Kidney tubule cell (primary cell): ENCODE results near the gene DENND1C.
"Not testable (repeated sequence)": the region's sequence is repeated elsewhere in the genome, so short reads cannot be mapped to it uniquely, and the experiment has no call there.

Experiments used
- DNase-seq: peaks from one replicate; pipeline ENCODE4 v3.0.0-alpha.2; 2018; ENCODE audit warnings: low spot score

The DENND1C gene

DNA sequence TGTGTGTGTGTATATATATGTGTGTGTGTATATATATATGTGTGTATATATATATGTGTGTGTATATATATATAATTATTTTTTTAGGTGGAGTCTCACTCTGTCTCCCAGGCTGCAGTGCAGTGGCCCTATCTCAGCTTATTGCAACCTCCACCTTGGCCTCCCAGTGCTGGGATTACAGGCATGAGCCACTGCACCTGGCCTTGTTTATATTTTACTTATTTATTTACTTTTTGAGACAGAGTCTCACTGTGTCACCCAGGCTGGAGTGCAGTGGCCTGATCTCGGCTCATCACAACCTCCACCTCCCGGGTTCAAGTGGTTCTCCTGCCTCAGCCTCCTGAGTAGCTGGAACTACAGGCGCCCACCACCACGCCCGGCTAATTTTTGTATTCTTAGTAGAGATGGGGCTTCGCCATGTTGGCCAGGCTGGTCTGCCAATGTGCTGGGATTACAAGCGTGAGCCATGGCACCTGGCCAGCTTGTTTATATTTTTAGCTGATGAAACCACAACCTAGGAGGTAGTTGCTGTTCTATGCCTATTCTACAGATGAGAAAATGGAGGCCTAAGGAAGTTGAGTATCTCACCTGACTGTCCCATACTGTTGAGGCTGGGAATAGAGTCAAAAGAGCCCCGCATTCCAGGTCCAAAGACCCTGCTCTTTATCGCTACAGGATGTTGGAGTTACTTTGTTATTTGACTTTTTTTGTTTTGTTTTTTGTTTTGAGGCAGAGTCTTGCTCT lies 26.6 kb upstream of the DENND1C start:
- DNase-seq: not testable (repeated sequence)

DNA sequence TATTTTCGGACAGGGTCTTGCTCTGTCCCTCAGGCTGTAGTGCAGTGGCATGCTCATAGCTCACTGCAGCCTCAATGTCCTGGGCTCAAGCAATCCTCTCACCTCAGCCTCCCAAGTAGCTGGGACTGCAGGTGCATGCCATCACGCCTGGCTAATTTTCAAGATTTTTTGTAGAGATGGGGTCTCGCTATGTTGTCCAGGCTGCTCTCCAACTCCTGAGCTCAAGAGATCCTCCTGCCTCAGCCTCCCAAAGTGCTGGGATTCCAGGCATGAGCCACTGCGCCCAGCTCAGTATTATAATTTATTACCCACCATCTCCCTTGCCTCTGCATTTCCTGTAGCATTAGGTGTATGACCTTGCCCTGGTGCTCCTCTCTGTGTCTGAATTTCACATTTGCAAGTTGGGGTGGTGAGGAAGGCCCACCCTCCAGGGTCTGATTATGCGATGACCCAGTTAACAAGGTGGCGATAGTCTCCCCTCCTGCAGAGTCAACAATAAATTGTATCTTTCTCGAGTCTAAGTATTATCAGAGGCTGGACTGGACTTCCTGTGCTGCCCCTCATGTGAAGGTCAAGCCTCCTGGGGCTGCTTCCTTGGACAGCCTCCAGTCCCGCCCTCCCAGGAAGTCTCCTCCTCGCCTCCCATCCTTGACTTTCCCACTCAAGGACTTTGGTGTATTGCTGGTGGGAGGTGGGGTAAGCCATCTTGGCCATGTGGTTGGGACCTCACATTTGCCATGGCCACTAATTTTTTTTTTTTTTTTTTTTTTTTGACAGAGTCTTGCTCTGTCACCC lies 22.0 kb upstream of the DENND1C start:
- DNase-seq: no peak

DNA sequence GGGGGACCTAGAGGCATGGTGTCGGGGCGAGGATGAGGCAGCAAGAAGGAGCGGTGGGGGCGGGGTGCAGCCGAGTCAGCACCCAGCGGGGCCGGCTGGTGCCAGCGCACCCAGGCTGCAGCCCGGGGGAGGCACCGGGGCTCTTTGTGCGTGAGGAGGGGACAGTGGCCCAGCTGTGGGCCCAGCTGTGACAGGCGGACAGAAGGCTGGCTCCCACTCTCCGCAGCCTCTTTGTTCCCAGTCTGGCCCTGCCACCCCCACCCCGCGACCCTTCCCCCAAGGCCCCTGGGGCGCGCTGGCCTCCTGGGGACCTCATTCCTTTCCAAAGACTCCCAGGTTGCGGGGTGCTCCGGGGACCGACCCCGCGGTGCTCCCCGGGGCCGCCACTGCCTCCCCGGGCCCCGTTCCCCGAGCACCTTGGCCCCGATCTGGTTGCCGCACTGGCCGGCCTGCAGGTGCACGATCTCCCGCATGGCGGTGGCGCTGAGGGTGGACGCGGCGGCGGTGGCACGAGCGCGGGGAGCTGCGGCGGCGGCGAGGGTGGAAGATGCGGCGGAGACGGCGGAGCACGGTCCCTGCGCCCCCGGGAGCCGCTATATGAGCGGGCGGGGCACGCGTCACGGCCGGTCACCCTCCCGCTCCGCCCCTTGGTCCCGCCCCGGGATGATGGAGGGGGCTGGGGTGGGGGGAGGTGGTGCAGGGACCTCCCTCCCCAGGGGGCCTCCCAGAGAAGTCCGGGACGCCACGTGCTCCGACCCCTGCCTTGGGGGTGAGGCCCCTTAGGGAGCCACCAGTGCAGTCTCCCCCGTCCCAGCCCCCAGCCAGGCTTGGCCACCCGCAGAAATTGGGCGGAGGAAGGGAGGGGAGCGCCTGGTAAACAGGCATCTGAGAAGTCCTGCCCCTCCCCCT lies 20.4 kb upstream of the DENND1C start, which contains the start of gene TUBB4A:
Gene TUBB4A (minus strand): TSS at position 570 of the 909 bp plus-strand sequence. CDS start 97 bp downstream, at position 473.
- no peak for DNase-seq

DNA sequence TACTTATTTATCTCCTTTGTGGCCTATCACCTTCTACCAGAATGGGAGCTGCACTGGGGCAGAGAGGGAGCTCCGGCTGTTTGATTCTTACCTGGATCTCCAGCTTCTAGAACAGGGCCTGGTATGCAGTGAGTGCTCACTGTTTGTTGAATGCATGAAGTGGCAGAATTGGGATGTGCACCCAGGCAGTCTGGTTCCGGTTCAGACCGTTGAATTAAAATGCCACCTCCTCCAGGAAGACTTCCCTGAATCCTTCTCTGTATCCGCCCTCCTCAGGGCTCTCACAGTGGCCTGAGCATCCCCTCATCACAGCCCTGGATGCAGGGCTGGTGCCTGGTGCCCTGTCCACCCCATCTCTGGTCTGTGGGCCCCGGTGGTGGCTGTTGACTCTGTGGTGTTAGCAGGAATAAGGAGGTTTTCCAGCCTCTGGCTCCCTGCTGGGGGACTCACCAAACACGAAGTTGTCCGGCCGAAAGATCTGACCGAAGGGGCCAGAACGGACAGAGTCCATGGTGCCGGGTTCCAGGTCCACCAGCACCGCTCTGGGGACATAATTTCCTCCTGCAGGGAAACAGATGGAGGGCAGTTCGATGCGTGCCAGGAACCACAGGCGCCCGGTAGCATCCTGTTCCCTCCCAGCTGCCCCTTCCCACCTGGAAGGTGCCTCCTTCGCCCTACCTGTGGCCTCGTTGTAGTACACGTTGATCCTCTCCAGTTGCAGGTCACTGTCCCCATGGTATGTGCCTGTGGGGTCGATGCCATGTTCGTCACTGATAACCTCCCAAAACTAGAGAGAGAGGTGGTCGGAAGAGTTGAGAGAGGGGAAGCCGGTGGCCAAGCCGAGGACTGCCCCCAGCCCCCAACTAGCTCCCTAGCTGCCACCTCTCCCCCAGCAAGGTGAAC lies 19.5 kb upstream of the DENND1C start:
- no peak for DNase-seq

DNA sequence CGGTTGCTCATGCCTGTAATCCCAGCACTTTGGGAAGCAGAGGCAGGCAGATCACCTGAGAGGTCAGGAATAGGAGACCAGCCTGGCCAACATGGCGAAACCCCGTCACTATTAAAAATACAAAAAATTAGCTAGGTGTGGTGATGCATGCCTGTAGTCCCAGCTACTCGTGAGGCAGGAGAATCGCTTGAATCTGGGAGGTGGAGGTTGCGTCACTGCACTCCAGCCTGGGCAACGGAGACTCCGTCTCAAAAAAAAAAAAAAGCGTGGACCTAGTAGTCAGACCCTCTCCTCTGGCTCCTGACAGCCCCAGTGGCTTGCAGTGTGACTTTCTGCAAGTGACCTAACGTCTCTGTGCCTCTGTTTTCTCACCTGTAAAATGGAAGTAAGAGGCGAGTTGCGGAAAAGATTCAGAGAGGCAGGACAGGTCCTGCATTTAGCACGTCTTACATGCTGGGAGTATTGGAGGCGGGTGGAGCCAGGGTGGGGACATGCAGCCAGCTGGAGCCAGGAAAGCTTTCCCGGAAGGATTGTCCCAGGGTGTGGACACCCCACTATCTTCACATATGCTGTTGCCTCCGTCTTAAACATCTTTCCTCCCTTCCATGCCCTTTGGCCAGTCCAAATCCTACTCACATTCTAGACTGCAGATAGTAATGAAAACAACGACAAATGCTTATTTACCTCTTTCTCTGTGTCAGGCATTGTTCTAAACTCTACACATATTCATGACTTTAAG lies 17.6 kb upstream of the DENND1C start:
- DNase-seq: no peak

DNA sequence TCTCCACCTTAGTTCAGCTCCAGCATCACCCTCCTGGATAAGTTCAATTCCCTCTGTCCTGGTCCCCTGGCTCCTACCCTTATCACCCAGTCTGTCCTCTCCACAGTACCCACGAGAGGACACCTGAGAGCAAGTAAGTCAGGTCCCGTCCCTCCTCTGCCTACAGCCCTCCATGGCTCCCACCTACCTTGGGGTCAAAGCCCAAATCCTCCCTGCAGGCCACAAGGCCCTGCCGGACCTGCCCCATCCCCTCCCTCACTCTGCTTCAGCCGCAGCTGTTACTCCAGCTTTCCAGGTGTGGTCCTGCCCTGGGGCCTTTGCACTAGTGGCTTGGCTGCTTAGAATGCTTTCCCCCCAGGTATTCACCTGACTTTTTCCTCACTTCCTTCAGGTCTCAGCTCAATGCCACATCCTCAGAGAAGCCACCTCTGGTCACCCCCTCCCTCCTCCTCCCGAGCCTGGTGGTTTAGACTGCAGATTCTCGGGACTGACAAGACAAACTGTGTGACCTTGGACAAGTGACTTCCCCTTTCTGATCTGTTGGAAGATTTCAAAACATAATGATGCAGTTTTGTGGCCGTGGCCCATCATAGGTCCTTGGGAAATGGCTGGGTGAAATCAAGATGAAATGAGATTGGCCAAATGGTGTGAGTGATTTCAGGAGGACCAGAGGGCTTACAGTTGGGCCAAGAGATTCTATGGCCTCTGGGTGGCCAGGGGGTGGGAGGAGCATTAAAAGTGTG lies 16.9 kb upstream of the DENND1C start:
- DNase-seq: no peak

DNA sequence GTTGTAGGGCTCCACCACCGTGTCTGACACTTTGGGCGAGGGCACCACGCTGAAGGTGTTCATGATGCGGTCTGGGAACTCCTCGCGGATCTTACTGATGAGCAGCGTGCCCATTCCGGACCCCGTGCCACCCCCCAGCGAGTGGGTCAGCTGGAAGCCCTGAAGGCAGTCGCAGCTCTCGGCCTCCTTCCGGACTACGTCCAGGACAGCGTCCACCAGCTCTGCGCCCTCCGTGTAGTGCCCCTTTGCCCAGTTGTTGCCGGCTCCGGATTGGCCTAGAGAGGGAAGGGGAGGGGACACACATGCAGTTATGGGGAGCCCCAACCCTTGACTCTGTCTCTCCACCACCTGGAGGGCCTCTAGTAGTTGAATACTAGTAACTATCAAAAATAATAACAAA lies 14.4 kb upstream of the DENND1C start:
- no peak for DNase-seq

DNA sequence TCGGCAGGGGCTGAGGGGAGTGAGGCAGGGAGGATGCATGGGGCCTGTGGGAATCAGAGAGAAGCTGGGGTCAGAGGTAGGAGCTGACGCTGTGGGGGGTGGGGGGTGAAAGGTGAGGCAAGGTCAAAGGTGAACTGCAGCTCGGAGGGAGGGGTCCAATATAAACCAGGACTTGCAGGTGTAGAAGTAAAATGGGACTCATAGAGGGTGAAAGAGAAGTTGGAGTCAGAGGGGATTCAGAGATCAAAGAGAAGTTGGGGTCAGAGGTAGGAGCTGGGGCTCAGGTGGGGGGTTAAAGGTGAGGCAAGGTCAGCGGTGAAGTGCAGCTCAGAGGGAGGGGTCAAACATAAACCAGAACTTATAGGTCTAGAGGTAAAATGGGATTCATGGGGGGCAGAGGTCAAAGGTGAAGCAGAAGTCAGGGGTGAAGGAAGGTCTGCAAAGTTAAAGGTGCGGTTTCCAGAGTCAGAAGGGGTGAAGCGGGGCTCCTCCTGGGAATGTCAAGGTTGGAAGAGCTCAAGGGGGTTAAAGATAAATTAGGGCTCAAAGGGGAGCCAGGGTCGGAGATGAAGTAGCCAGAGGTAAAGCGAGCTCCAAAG lies 12.9 kb upstream of the DENND1C start:
- DNase-seq: no peak

DNA sequence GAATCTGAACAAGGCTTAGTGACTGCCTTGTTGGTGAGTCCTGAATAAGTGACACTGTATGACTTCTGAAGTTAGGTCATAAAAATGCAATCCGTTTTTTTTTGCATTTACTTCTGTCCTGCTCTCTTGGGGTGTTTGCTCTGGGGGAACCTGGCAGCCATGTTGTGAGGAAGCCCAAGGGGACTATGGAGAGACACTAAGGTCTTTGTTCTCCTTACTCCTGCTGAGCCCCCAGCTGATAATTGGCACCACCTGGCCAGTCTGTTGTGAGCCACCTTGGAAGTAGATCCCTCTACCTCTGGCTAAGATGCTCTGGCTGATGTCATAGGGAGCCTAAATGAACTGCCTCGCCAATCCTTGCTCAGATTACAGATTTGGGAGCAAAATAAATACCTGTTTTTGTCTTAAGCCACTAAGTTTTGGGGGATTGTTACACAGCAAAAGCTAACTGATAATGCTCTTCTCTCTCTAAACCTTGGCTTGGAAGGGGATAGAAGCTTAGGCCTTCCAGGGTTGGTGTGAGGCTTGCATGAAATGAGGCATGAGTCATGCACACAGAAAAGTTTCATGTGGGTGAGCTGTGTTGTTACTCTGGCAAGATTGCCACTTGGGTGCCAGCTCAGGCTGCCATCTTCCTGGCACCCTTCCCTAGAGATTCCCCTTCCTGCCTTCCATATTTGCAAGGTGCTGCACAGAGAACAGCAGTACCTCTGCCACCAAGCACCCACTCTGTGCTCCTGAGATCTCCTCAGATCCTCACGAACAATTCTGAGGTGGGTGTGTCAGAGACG lies 10.4 kb upstream of the DENND1C start:
- no peak for DNase-seq

DNA sequence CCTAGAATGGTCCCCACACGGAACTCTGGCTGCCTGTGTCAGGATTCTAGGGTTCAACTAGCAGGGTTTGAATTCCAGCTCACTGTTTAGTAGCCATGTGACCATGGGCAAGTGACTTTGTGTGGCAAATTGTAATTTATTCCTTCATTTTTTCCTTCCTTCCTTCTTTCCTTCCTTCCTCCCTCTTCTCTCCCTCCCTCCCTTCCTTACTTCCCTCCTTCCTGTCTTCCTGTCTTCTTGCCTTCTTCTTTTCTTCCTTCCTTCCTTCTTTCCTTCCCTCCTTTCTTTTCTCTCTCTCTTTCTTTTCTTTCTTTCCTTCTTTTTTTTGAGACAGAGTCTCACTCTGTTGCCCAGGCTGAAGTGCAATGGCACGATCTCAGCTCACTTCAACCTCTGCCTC lies 8.5 kb upstream of the DENND1C start:
- no peak for DNase-seq

DNA sequence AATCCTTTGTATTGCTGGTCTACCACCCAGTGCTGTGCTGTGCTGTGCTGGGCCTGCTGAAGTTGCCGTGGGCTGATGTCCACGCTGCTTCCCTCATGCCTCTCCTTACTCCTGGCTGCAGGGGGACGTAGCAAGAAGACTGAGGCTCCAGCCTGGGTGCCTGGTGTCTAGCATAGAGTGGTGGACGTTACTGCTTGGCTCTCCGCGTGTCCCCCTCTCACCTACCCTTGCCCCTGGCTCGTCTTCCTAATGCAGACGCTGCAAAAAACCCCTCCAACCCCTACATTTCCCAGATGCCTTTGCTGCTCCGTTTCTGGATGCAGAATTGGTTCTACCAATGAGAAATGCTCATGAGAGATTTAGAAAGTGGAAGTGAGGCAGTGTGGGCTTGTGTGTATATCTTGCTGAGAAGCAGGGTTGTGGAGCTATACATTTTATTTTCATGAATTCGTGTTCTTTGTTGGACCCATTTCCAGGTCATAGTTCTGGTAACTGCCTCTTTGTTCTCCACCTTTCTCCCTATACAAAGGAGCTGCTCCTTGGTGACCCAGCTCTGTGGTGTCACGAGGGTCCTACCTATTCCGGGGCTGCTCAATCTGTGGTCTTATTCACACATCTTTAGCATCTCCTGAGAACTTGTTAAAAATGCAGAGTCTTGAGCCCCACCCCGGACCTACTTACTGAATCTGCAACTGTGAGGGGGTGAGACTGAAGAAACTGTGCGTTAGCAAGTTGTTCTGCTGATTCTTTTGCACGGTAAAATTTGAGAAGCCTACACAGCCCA lies 7.9 kb upstream of the DENND1C start:
- DNase-seq: no peak

DNA sequence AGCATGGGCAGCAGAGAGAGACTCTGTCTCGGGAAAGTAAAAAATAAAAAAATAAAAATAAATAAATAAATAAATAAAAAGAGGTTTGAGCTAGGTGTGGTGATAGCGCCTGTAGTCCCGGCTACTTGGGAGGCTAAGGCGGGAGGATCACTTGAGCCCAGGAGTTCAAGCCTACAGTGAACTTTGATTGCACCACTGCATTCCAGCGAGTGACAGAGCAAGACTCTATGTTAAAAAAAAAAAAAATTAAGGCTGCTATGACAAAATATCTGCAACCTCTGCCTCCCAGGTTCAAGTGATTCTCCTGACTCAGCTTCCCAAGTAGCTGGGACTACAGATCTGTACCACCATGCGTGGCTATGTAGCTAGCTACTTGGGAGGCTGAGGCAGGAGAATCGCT lies 3.2 kb upstream of the DENND1C start:
- no peak for DNase-seq

DNA sequence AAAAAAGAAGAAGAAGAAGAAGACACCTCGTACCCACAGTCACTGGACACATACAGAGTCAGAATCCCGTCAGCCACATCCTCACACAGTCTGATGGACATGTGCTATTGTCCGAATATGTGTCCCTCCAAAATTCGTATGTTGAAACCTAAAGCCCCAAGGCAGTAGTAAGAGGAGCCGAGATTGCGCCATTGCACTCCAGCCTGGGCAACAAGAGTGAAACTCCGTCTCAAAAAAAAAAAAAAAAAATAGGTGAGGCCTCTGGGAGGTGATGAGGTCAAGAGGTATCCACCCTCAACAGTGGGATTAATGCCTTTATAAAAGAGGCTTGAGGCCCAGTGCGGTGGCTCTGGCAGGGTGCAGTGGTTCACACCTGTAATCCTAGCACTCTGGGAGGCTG lies 2.6 kb upstream of the DENND1C start:
- no peak for DNase-seq

DNA sequence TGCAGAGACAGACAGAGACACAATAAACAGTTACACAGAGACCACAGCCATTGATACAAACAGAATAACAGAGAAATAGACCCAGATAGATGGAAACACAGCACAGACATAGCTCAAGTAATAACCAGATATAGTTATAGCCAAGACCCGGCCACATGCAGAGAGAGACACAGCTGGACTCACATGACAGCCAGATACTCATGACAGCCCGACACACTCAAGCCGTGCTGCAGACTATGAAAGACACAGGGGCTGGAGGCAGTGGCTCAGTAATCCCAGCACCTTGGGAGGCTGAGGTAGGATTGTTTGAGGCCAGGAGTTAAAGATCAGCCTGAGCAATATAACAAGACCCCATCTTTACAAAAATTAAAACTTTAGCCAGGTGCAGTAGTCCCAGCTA lies 1.6 kb upstream of the DENND1C start:
- no peak for DNase-seq

DNA sequence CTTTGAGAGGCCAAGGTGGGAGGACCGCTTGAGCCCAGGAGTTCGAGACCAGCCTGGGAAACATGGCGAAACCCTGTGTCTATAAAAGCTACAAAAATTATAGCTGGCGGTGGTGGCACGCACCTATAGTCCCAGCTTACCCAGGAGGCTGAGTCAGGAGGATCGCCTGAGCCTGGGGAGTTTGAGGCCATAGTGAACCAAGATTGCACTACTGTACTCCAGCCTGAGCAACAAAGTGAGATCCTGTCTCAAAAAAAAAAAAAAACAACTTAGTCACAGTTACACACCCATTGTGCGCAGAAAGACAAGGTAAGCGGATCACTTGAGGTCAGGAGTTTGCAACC lies 728 bp upstream of the DENND1C start:
- DNase-seq: no peak

DNA sequence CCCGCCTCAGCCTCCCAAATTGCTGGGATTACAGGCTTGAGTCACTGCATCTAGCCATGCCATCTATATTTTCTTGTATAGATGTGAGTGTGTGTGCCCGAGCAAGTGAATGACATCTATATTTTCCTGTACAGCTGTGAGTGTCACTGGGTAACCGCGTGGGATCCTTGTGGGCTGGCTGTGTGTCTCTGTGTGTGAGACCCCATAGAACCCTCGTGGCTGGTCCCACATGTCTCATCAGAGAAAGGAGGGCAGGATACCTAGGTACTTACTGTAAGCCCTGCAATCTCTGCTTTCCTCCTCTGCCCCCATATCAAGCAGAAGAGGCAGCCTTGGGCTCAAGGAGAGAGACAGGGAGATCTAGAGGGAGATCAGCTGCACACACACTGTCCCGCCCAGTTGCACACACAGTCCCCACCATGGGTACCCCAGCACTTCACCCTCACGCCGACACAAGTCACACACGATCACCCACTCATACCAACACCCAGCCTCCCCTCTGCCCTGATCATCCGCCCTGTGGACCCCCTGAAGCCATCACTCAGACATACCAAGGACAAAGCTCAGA lies 655 bp downstream of the DENND1C start:
- DNase-seq: no peak

DNA sequence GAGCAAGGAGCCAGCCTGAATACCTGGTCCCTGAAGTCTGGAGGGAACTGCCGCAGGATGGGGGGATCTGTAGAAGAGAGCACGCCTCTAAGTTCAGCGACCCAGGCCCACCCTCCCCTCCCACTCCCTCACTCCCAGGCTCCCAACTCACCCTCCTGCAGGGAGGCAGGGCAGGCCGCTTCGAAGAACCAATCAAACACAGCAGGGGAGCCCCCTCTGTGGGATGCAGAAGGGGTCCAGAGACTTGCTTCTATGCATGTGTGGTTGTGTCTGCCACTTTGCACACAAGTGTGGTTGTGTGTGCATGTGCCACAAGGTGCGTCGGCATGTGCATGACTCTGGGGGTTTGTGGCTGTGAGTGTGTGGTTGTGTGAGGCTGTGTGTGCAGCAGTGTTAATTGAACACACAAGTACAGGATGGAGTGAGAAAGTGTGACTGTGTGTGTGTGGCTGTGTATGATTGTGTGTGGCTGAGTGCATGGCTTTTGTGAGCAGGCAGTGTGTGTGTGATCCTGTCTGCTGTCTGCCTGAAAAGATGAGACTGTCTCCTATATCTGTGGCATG lies 1.7 kb downstream of the DENND1C start:
- no peak for DNase-seq
